CD4-positive, alpha-beta T cell treated with Interleukin-15 for 4 hours (primary cell): Measurements from ENCODE around the gene MYOM3.
A peak's percentile ranks its signal among the peaks of the same experiment; 100 is the strongest.
"Not testable (repeated sequence)": the region's sequence is repeated elsewhere in the genome, so short reads cannot be mapped to it uniquely, and the experiment has no call there.

Experiments
- DNase-seq: peaks from one replicate; pipeline ENCODE4 v3.0.0-alpha.2; 2020; ENCODE audit warnings: low spot score

MYOM3 gene

GRCh38 chr1:24030976-24031516, 80.9 kb downstream of the MYOM3 start:
- DNase-seq = not testable (repeated sequence)

GRCh38 chr1:24027838-24028468, 84.0 kb downstream of the MYOM3 start:
- DNase-seq = peak; percentile 20

GRCh38 chr1:24022581-24023361, 89.2 kb downstream of the MYOM3 start:
- no peak for DNase-seq

GRCh38 chr1:24021403-24022266, 90.3 kb downstream of the MYOM3 start:
- no peak for DNase-seq

GRCh38 chr1:24020470-24020869, 91.5 kb downstream of the MYOM3 start:
- DNase-seq = no peak

- no peak for DNase-seq
Measured at GRCh38 chr1:24020025-24020424, 91.9 kb downstream of the MYOM3 start.

- DNase-seq = no peak
Measured at GRCh38 chr1:24018611-24019580, 93.0 kb downstream of the MYOM3 start.

GRCh38 chr1:24015221-24016210, 96.4 kb downstream of the MYOM3 start:
- no peak for DNase-seq

- DNase-seq = not testable (repeated sequence)
Measured at GRCh38 chr1:24012878-24013277, 99.1 kb downstream of the MYOM3 start.

GRCh38 chr1:24010650-24011049, 101.3 kb downstream of the MYOM3 start:
- no peak for DNase-seq

GRCh38 chr1:24009406-24009805, 102.5 kb downstream of the MYOM3 start:
- no peak for DNase-seq

- DNase-seq = not testable (repeated sequence)
Measured at GRCh38 chr1:24008574-24009184, 103.3 kb downstream of the MYOM3 start.

- DNase-seq = no peak
Measured at GRCh38 chr1:24007079-24007478, 104.9 kb downstream of the MYOM3 start.
